Measurements from ENCODE around the gene DNMT3A. TPM values are rescaled to one million over a fixed set of nuclear protein-coding genes. Genes with fewer than 3 reads are reported as not detected.

Gene DNMT3A
- total RNA-seq (2014; rRNA removed) = 12.2 and 20.6 TPM in 2 replicates
- Bru-seq, nascent RNA = percentile 60 among the genes with signal in this experiment
- BruChase-seq, experiment 1, labeled RNA remaining after a 6-hour chase = percentile 59 among the genes with signal in this experiment
- BruChase-seq, experiment 2, labeled RNA remaining after a 2-hour chase = percentile 66 among the genes with signal in this experiment
- long read RNA-seq, full-length matches to known transcripts = 7 of 44 reads
- long read RNA-seq, partial matches to known transcripts = 6 of 44 reads
- long read RNA-seq, other reads (novel, unspliced or antisense) = 31 of 44 reads

DNA sequence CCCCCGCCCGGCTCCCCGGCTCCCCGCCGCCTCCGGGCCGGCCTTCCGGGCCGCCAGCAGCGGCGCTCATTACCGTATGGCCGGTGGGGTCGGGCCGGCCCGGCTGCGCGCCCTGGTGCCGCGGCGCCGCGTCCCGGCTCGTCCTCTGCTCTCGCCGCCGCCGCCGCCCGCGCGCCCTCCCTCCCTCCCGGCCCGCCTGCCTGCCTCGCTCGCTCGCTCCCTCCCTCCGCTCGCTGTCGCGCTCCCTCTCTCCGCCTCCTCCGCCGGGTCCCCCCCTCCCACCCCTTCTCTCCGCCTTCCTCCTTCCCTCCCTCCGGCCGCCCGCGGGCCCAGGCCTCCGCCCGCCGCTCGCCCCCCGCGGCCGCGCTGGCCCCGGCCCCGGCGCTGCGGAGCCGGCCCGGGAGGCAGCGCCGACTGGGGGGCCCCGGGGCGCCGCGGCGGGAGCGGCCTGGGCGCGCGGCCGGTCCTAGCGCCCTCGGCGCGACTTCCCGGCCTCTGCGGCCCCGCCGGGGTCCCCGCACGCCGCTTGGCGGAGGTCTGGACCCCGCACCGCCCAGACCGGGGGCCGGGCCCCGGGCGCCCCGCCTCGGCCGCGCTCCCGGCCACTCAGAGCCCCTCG, at the start of gene DNMT3A:
Gene DNMT3A (minus strand): TSS at position 173 of the 619 bp plus-strand sequence. CDS start 27,941 bp downstream, outside the sequence.
- POLR2A ChIA-PET (ENCODE audit: unreplicated experiment) = no interaction called here

DNA sequence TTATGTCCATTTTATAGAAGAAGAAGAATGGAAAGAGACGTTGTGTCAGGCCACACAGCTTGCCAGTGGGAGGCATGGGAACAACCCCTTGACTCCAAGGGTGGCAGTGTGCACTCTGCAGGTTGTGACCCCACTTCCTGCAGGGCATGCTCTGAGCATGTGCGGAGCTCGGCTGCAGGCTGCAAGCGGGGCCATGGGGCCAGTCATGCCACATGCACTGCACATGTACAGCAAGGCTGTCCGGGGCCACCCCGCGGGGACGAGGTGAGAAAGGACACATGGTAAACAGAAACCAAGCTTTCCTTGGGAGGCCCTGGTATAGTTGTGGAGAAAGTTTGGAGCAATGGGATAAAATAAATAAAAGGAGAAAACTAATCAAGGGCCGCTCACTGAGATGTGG, 47.4 kb upstream of the DNMT3A start:
- Histone ChIP-seq H3K27ac (ENCODE audit: low read length) (no peak overlapping the region), H4K20me1 (ENCODE audit: low read length) (no peaks in the 10 kb centered on the region), H3K9ac (ENCODE audit: low read length) (no peak overlapping the region), H2AFZ (ENCODE audit: low read length) (no peak overlapping the region), H3K4me1 (ENCODE audit: insufficient read depth, low read length) (no peaks in the 10 kb centered on the region), H3K9me2 (replicated peaks; ENCODE audit: low read length) (no peaks in the 10 kb centered on the region), H3K9me3 (ENCODE audit: low read length) (no peaks in the 10 kb centered on the region), H3K36me3 (ENCODE audit: low read depth, low read length) (no peaks in the 10 kb centered on the region), H3K4me3 (ENCODE audit: low read length) (no peak overlapping the region), H3K79me2 (ENCODE audit: low read length) (no peaks in the 10 kb centered on the region), H3K4me2 (ENCODE audit: low read length) (no peak overlapping the region), H3K27me3 (ENCODE audit: low read length) (no peaks in the 10 kb centered on the region), H3F3A (ENCODE audit: low read length, unreplicated experiment) (no peaks in the 10 kb centered on the region)
- POLR2A ChIA-PET (ENCODE audit: unreplicated experiment) = no interaction called here
- intact Hi-C loops (cut with micrococcal nuclease) = no loop called here
- CTCF ChIA-PET = no interaction called here
- TF ChIP-seq, protein P1, sequence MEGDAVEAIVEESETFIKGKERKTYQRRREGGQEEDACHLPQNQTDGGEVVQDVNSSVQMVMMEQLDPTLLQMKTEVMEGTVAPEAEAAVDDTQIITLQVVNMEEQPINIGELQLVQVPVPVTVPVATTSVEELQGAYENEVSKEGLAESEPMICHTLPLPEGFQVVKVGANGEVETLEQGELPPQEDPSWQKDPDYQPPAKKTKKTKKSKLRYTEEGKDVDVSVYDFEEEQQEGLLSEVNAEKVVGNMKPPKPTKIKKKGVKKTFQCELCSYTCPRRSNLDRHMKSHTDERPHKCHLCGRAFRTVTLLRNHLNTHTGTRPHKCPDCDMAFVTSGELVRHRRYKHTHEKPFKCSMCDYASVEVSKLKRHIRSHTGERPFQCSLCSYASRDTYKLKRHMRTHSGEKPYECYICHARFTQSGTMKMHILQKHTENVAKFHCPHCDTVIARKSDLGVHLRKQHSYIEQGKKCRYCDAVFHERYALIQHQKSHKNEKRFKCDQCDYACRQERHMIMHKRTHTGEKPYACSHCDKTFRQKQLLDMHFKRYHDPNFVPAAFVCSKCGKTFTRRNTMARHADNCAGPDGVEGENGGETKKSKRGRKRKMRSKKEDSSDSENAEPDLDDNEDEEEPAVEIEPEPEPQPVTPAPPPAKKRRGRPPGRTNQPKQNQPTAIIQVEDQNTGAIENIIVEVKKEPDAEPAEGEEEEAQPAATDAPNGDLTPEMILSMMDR (conservative IDR thresholded peaks at IDR 0.05; ENCODE audit: low read depth, low read length) = no peak
- no peak for TF ChIP-seq EZH2 (IDR thresholded peaks at IDR 0.05; ENCODE audit: low read length, unreplicated experiment)
- no peak for TF ChIP-seq EZH2phosphoT487 (IDR thresholded peaks at IDR 0.05; ENCODE audit: borderline replicate concordance, low read length)
- ATAC-seq (no peak), DNase-seq (no peak)
- BruUV-seq (replicated peaks) = no TSS peak

More for the DNA sequence above, at the start of gene DNMT3A:
- H3K4me1 ChIP-seq (ENCODE audit: insufficient read depth, low read length) = 0 out of 2 replicates have a peak, but pooled peaks cover 4% of the 10 kb centered on the region
- H3F3A ChIP-seq (ENCODE audit: low read length, unreplicated experiment) = no peaks in the 10 kb centered on the region
- DNase-seq = peak; percentile 52
- H2AFZ ChIP-seq (ENCODE audit: low read length) = peak within 1 kb of the TSS; percentile 89
- H3K4me3 ChIP-seq (ENCODE audit: low read length) = peak within 1 kb of the TSS; percentile 73
- no peaks in the 10 kb centered on the region for H3K79me2 ChIP-seq (ENCODE audit: low read length)
- TF ChIP-seq EZH2phosphoT487 (IDR thresholded peaks at IDR 0.05; ENCODE audit: borderline replicate concordance, low read length) (no peak), EZH2 (IDR thresholded peaks at IDR 0.05; ENCODE audit: low read length, unreplicated experiment) (no peak)
- TF ChIP-seq, protein P1 (conservative IDR thresholded peaks at IDR 0.05; ENCODE audit: low read depth, low read length) = no peak
- H3K9me3 ChIP-seq (ENCODE audit: low read length) = no peaks in the 10 kb centered on the region
- H3K9me2 ChIP-seq (replicated peaks; ENCODE audit: low read length) = no peaks in the 10 kb centered on the region
- H3K4me2 ChIP-seq (ENCODE audit: low read length) = peak within 1 kb of the TSS; percentile 86
- no peaks in the 10 kb centered on the region for H4K20me1 ChIP-seq (ENCODE audit: low read length)
- peak; percentile 60 for ATAC-seq
- no peaks in the 10 kb centered on the region for H3K36me3 ChIP-seq (ENCODE audit: low read depth, low read length)
- H3K27ac ChIP-seq (ENCODE audit: low read length) = no peak within 1 kb of the TSS
- H3K9ac ChIP-seq (ENCODE audit: low read length) = no peak within 1 kb of the TSS
- BruUV-seq (replicated peaks) = no TSS peak
- intact Hi-C loops (cut with micrococcal nuclease) = no loop called here
- H3K27me3 ChIP-seq (ENCODE audit: low read length) = no peaks in the 10 kb centered on the region
- CTCF ChIA-PET = no interaction called here

DNA sequence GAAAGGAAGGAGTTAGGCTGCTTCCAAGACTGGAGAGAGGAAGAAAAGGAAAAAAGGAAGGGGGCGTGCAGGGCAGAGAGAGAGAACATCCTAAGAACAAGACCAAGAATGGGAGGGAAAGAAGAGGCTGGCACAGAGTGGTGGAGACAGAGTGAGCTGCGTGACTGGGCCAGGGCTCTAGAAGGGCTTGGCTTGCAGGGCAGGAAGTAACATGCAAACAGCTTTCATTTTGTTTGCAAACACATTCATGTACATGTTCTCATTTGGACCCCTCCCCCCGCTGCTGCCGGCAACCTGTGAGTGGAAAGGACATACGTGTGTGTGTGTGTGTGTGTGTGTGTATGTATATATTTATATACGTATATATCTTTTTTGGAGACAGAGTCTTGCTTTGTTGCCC, 46.8 kb upstream of the DNMT3A start:
- no TSS peak for BruUV-seq (replicated peaks)
- Histone ChIP-seq H3K9me2 (replicated peaks; ENCODE audit: low read length) (no peaks in the 10 kb centered on the region), H3K36me3 (ENCODE audit: low read depth, low read length) (no peaks in the 10 kb centered on the region), H3K4me2 (ENCODE audit: low read length) (no peak overlapping the region), H3K27ac (ENCODE audit: low read length) (no peak overlapping the region), H3K4me3 (ENCODE audit: low read length) (no peak overlapping the region), H3K9me3 (ENCODE audit: low read length) (no peaks in the 10 kb centered on the region), H4K20me1 (ENCODE audit: low read length) (no peaks in the 10 kb centered on the region), H3K9ac (ENCODE audit: low read length) (no peak overlapping the region), H3K4me1 (ENCODE audit: insufficient read depth, low read length) (no peaks in the 10 kb centered on the region), H3F3A (ENCODE audit: low read length, unreplicated experiment) (no peaks in the 10 kb centered on the region), H2AFZ (ENCODE audit: low read length) (no peak overlapping the region), H3K79me2 (ENCODE audit: low read length) (no peaks in the 10 kb centered on the region), H3K27me3 (ENCODE audit: low read length) (no peaks in the 10 kb centered on the region)
- CTCF ChIA-PET = no interaction called here
- TF ChIP-seq EZH2 (IDR thresholded peaks at IDR 0.05; ENCODE audit: low read length, unreplicated experiment) (no peak), EZH2phosphoT487 (IDR thresholded peaks at IDR 0.05; ENCODE audit: borderline replicate concordance, low read length) (no peak)
- TF ChIP-seq, protein P1 (conservative IDR thresholded peaks at IDR 0.05; ENCODE audit: low read depth, low read length) = no peak
- no peak for ATAC-seq
- intact Hi-C loops (cut with micrococcal nuclease) = no loop called here
- POLR2A ChIA-PET (ENCODE audit: unreplicated experiment) = interaction anchor here (0.6 kb wide), 1 partner anchor 97 kb away, joined by 3 read pairs; no protein-coding TSS in a partner anchor
- no peak for DNase-seq

All from PC-3 (cell line).